K562 (cell line): ENCODE data around the gene NDUFV2. TPM values are rescaled to one million over a fixed set of nuclear protein-coding genes. Genes with fewer than 3 reads are reported as not detected.

Experiments
- ATAC-seq: fragments of 200-7000 bp; cut with Tn5 transposase; 3 replicates; pipeline ENCODE4 v1.9.1; 2020; ENCODE audit warnings: moderate library complexity
- BruUV-seq: library from RNA; stranded (reverse); fragments of 400-500 nt; replicated peaks from 2 replicates; lab custom pipeline; 2021; lab: Mats Ljungman, UMichigan
- CTCF ChIA-PET: fragments of 300-600 bp; formaldehyde crosslinking; extraction: SDS; loops from one replicate; lab custom pipeline; 2021; ENCODE audit warnings: low intra/inter-chr PET ratio; lab: Yijun Ruan, JAX
- POLR2A ChIA-PET: fragments of 300-600, 350-650 bp; sonication (Branson Sonifier 250); formaldehyde crosslinking; extraction: SDS; loops from one replicate; lab custom pipeline; 2021; ENCODE audit warnings: antibody characterized with exemption, inconsistent platforms; lab: Yijun Ruan, JAX
- DNase-seq, 4 experiments: peaks; one replicate each; pipeline versions ENCODE4 v3.0.0 to v3.0.0-alpha.2; 2011 to 2018; ENCODE audit warnings: low spot score in 3 of 4, mixed read lengths in 3 of 4; ENCODE audit errors: extremely low read depth in 1 of 4
- FAIRE-seq: peaks from 2 replicates; lab custom pipeline; 2011; peaks lifted over from hg19 to GRCh38; lab: Jason Lieb, UNC
- H2AFZ ChIP-seq: 2 replicates; pipeline ENCODE4 v1.6.0; 2011; ENCODE audit warnings: low read depth, low read length, control low read depth, inconsistent platforms
- H3K27ac ChIP-seq: fragments of 200-600 bp; 3 replicates; pipeline ENCODE4 v1.8.0; 2011; ENCODE audit warnings: low read depth, mild to moderate bottlenecking, control low read depth, inconsistent platforms, low read length, moderate library complexity, mixed read lengths; ENCODE audit errors: extremely low read depth
- H3K27me3 ChIP-seq, 2 experiments: fragments of 300-600 bp in 1 of 2; 2 replicates in 1 of 2; 3 replicates in 1 of 2; pipeline versions ENCODE4 v1.6.0 to v1.8.0; 2011; ENCODE audit warnings: inconsistent platforms in 2 of 2, low read length in 2 of 2, mild to moderate bottlenecking in 1 of 2, mixed read lengths in 1 of 2, moderate library complexity in 1 of 2; ENCODE audit not compliant: control insufficient read depth in 2 of 2, insufficient read depth in 2 of 2
- H3K36me3 ChIP-seq: fragments of 300-600 bp; 3 replicates; pipeline ENCODE4 v1.8.0; 2011; ENCODE audit warnings: mild to moderate bottlenecking, low read length, inconsistent platforms; ENCODE audit not compliant: control insufficient read depth, insufficient read depth
- H3K4me1 ChIP-seq, 2 experiments: fragments of 200-600 bp in 1 of 2; replicated peaks in 1 of 2; 2 replicates in 1 of 2; 3 replicates in 1 of 2; pipeline versions ENCODE4 v1.5.1 to v1.8.0; 2011; ENCODE audit warnings: inconsistent platforms in 2 of 2, low read length in 2 of 2, mild to moderate bottlenecking in 1 of 2, mixed read lengths in 1 of 2, moderate library complexity in 1 of 2; ENCODE audit not compliant: control insufficient read depth in 2 of 2, insufficient read depth in 2 of 2
- H3K4me2 ChIP-seq: 2 replicates; pipeline ENCODE4 v1.6.1; 2011; ENCODE audit warnings: low read length, control low read depth, inconsistent platforms, mixed read lengths; ENCODE audit not compliant: insufficient read depth
- H3K4me3 ChIP-seq: fragments of 200-600 bp; sonication (generic), shearing (Covaris generic); 2 replicates; pipeline ENCODE4 v1.5.1; 2016; ENCODE audit warnings: control low read depth, inconsistent platforms
- H3K79me2 ChIP-seq: fragments of 200-600 bp; 3 replicates; pipeline ENCODE4 v1.8.0; 2011; ENCODE audit warnings: low read length, inconsistent platforms; ENCODE audit not compliant: control insufficient read depth, insufficient read depth
- H3K9ac ChIP-seq, 2 experiments: 2 replicates each; pipeline versions ENCODE4 v1.6.0 to v1.6.1; 2011; ENCODE audit warnings: low read depth in 2 of 2, low read length in 2 of 2, control low read depth in 1 of 2, inconsistent platforms in 1 of 2, mild to moderate bottlenecking in 1 of 2, mixed read lengths in 1 of 2; ENCODE audit not compliant: insufficient read depth in 1 of 2
- H3K9me1 ChIP-seq: one replicate; pipeline ENCODE4 v1.6.0; 2011; ENCODE audit warnings: inconsistent platforms, mild to moderate bottlenecking, low read length, moderate library complexity; ENCODE audit not compliant: control insufficient read depth, insufficient read depth
- H3K9me3 ChIP-seq: replicated peaks from 2 replicates; pipeline ENCODE4 v1.5.1; 2011; ENCODE audit warnings: low read depth, low read length, inconsistent platforms; ENCODE audit not compliant: control insufficient read depth, insufficient read depth
- H4K20me1 ChIP-seq: replicated peaks from 2 replicates; pipeline ENCODE4 v1.6.1; 2011; ENCODE audit warnings: low read length, inconsistent platforms, mixed read lengths; ENCODE audit not compliant: control insufficient read depth, insufficient read depth
- CEBPB ChIP-seq: fragments of 450-650 bp; IDR thresholded peaks from 2 replicates; pipeline ENCODE4 v1.6.1; 2016; ENCODE audit warnings: missing genetic modification characterization, missing compliant biosample characterization
- KLF13 ChIP-seq: fragments of 450-650 bp; IDR thresholded peaks from 2 replicates; pipeline ENCODE4 v1.6.1; 2016; ENCODE audit warnings: missing genetic modification characterization, low read depth, mild to moderate bottlenecking, missing compliant biosample characterization, moderate library complexity, borderline replicate concordance
- MLLT1 ChIP-seq, 2 experiments: fragments of 450-650 bp; IDR thresholded peaks; 2 replicates each; pipeline ENCODE4 v1.6.1; 2016
- NR2C2 ChIP-seq, 2 experiments: fragments of 200-800 bp in 1 of 2; sonication (Bioruptor generic) in 1 of 2; sonication (generic) in 1 of 2; formaldehyde crosslinking in 1 of 2; IDR thresholded peaks; 2 replicates each; pipeline versions ENCODE4 v1.6.1 to v1.8.0; 2016 to 2022; ENCODE audit warnings: mild to moderate bottlenecking in 1 of 2, missing compliant biosample characterization in 1 of 2, missing genetic modification characterization in 1 of 2, missing genetic modification reagents in 1 of 2
- ZBTB11 ChIP-seq, 3 experiments: fragments of 200-800 bp in 1 of 3; fragments of 250-450 bp in 1 of 3; fragments of 450-650 bp in 1 of 3; sonication (Bioruptor Pico) in 1 of 3; sonication (Bioruptor generic) in 1 of 3; formaldehyde crosslinking in 1 of 3; IDR thresholded peaks; 2 replicates each; pipeline versions ENCODE4 v1.6.1 to v1.8.0; 2016 to 2022; ENCODE audit warnings: mild to moderate bottlenecking in 2 of 3, missing genetic modification characterization in 2 of 3, missing compliant biosample characterization in 1 of 3, moderate library complexity in 1 of 3
- ZNF239 ChIP-seq: fragments of 250-450 bp; sonication (Bioruptor Pico); IDR thresholded peaks from 2 replicates; pipeline ENCODE4 v1.4.0; 2020; ENCODE audit warnings: mild to moderate bottlenecking
- ZNF280B ChIP-seq: fragments of 250-450 bp; sonication (Bioruptor Pico); IDR thresholded peaks from 2 replicates; pipeline ENCODE4 v1.5.1; 2021; ENCODE audit warnings: mild to moderate bottlenecking
- ZNF444 ChIP-seq: fragments of 250-450 bp; sonication (Bioruptor Pico); IDR thresholded peaks from 2 replicates; pipeline ENCODE4 v1.4.0; 2020; ENCODE audit warnings: mild to moderate bottlenecking, moderate library complexity
- WGBS: fragments of 100-300 bp; shearing (Covaris generic); methylation state at CpG from one replicate; pipeline ENCODE4 v1.1.6; 2016; ENCODE audit warnings: low coverage, mixed read lengths; ENCODE audit not compliant: insufficient coverage; ENCODE audit errors: missing lambda C conversion rate; 5-methylcytosine and 5-hydroxymethylcytosine counted together
- in situ Hi-C: fragments of 300-500 bp; cut with MboI; formaldehyde crosslinking; loops from 4 replicates; pipeline ENCODE4 v1.15.0; 2018; ENCODE audit warnings: inconsistent platforms, mixed read lengths
- intact Hi-C: fragments of 100-400 bp; cut with micrococcal nuclease; formaldehyde crosslinking; loops from 2 replicates; pipeline ENCODE4 v1.14.2; 2022
- polyA plus RNA-seq, 8 experiments: library from polyadenylated mRNA; depleted of rRNA in 4 of 8; stranded (reverse) in 5 of 8; unstranded in 3 of 8; fragments of >200 nt; fragmentation: Nextera tagmentation in 2 of 8; fragmentation: Illumina TruSeq in 1 of 8; extraction: Ambion mirVana in 2 of 8; extraction: Trizol in 1 of 8; gene quantifications; 2 replicates each; pipeline versions ENCODE4 v1.2.1 to v1.2.3, GENCODE V29; 2011 to 2014; ENCODE audit warnings: inconsistent platforms in 1 of 8, missing spikeins in 1 of 8
- total RNA-seq, 7 experiments: library from RNA; depleted of rRNA in 6 of 7; stranded (reverse); fragments of >200 nt in 6 of 7; fragmentation: Illumina TruSeq in 2 of 7; extraction: Trizol in 2 of 7; gene quantifications; 2 replicates each; pipeline versions ENCODE4 v1.2.1 to v1.2.3, GENCODE V29; 2011 to 2021; ENCODE audit warnings: low replicate concordance in 1 of 7

The NDUFV2 gene
- total and polyA plus RNA-seq, 9 of the 15 experiments (the other 6 are each of a cell fraction or from before 2014, with no cell fraction given): 213 to 550 (median 384) TPM

- peaks cover 6 to 9% of the 10 kb centered on the region in 2 experiments; a peak in 3 of 5 replicates for H3K4me1 ChIP-seq
- FAIRE-seq: no peak
- H3K79me2 ChIP-seq: peaks cover 70% of the 10 kb centered on the region
- H3K4me3 ChIP-seq: no peak overlapping the region
- ChIA-PET CTCF (no interaction called here), POLR2A (no interaction called here)
- H2AFZ ChIP-seq: no peak overlapping the region
- in situ Hi-C loops: no loop called here
- no peak for DNase-seq
- H3K9ac ChIP-seq: peak overlapping the region in 1 of 2 experiments; percentile 43; a peak in 1 of 4 replicates
- no peaks in the 10 kb centered on the region for H3K27me3 ChIP-seq
- WGBS: 86% methylated on average over 4 of the region's 4 CpGs
- no peak overlapping the region for H3K4me2 ChIP-seq
- no peaks in the 10 kb centered on the region for H4K20me1 ChIP-seq
- no peak overlapping the region for H3K27ac ChIP-seq
- H3K36me3 ChIP-seq: no peaks in the 10 kb centered on the region
- BruUV-seq: no TSS peak
- no peak for TF ChIP-seq ZNF444
- TF ChIP-seq NR2C2 (CRISPR knock-in tag; IDR thresholded peaks at IDR 0.05): no peak
- no peak for TF ChIP-seq NR2C2 (tag; IDR thresholded peaks at IDR 0.05)
- 0 out of 2 replicates have a peak, but pooled peaks have one; percentile 27 for TF ChIP-seq CEBPB (tag)
- TF ChIP-seq, all 486 proteins: peak for 1
- Histone ChIP-seq H3K9me3 (no peaks in the 10 kb centered on the region), H3K9me1 (no peaks in the 10 kb centered on the region)
- intact Hi-C loops: no loop called here
- ATAC-seq: no peak; the same call in 2 of the 3 replicates
Measured at GRCh38 chr18:9174302-9174701, 71.8 kb downstream of the NDUFV2 start.

- in situ Hi-C loops: no loop called here
- POLR2A ChIA-PET: interaction anchor here (0.6 kb wide), 1 partner anchor 166 kb away, joined by 3 read pairs; no protein-coding TSS in a partner anchor
- no TSS peak for BruUV-seq
- TF ChIP-seq KLF13 (tag): no peak
- no peak for TF ChIP-seq MLLT1 (IDR thresholded peaks at IDR 0.05)
- TF ChIP-seq ZNF239: no peak
- no peak for TF ChIP-seq ZNF280B (CRISPR knock-in tag)
- no peak for TF ChIP-seq ZBTB11 (CRISPR knock-in tag; IDR thresholded peaks at IDR 0.05)
Measured at GRCh38 chr18:9175115-9175514, 72.6 kb downstream of the NDUFV2 start.

More at GRCh38 chr18:9175115-9175514, 72.6 kb downstream of the NDUFV2 start:
- no peak for FAIRE-seq
- H3K4me2 ChIP-seq: no peak overlapping the region
- no peak overlapping the region for H2AFZ ChIP-seq
- no peaks in the 10 kb centered on the region for H3K27me3 ChIP-seq
- peaks cover 78% of the 10 kb centered on the region for H3K79me2 ChIP-seq
- H3K4me3 ChIP-seq: no peak overlapping the region
- H3K4me1 ChIP-seq: peaks cover 6 to 9% of the 10 kb centered on the region in 2 experiments; a peak in 3 of 5 replicates
- CTCF ChIA-PET: no interaction called here
- intact Hi-C loops: no loop called here
- H3K9me1 ChIP-seq: no peaks in the 10 kb centered on the region
- no peak overlapping the region for H3K9ac ChIP-seq
- no peak for ATAC-seq
- H3K27ac ChIP-seq: no peak overlapping the region
- no peaks in the 10 kb centered on the region for H3K9me3 ChIP-seq
- H3K36me3 ChIP-seq: no peaks in the 10 kb centered on the region
- no peaks in the 10 kb centered on the region for H4K20me1 ChIP-seq
- no peak for DNase-seq
- WGBS: 100% methylated on average over 1 of the region's 1 CpG
